Adrenal gland (tissue), 5 donors: ENCODE measurements around the gene UBAC2.

Experiments used
- POLR2A ChIP-seq, 2 donors: fragments of 450-650 bp; IDR thresholded peaks; one replicate each; pipeline ENCODE4 v1.6.1; 2017; ENCODE audit warnings: antibody characterized with exemption in 2 of 2, mild to moderate bottlenecking in 2 of 2, moderate library complexity in 1 of 2
- TF ChIP-seq, protein P1 (sequence below), 6 experiments: fragments of 450-650 bp in 4 of 6; fragments of 200-600 bp in 2 of 6; sonication (generic) in 1 of 6; IDR thresholded peaks; 1 replicate in 5 of 6; 2 replicates in 1 of 6; pipeline versions ENCODE4 v1.5.1 to v1.8.0; 2016 to 2021; ENCODE audit warnings: antibody characterized with exemption in 6 of 6, mild to moderate bottlenecking in 2 of 6, moderate library complexity in 1 of 6
- donor health status: DM: no; HTN: no; CAD: no.

GRCh38 chr13:99356262-99357091 lies 155.8 kb downstream of the UBAC2 start:
- TF ChIP-seq, protein P1, sequence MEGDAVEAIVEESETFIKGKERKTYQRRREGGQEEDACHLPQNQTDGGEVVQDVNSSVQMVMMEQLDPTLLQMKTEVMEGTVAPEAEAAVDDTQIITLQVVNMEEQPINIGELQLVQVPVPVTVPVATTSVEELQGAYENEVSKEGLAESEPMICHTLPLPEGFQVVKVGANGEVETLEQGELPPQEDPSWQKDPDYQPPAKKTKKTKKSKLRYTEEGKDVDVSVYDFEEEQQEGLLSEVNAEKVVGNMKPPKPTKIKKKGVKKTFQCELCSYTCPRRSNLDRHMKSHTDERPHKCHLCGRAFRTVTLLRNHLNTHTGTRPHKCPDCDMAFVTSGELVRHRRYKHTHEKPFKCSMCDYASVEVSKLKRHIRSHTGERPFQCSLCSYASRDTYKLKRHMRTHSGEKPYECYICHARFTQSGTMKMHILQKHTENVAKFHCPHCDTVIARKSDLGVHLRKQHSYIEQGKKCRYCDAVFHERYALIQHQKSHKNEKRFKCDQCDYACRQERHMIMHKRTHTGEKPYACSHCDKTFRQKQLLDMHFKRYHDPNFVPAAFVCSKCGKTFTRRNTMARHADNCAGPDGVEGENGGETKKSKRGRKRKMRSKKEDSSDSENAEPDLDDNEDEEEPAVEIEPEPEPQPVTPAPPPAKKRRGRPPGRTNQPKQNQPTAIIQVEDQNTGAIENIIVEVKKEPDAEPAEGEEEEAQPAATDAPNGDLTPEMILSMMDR (IDR thresholded peaks at IDR 0.05), result no peak
- no peak for TF ChIP-seq POLR2A (IDR thresholded peaks at IDR 0.05)
